PC-3 (cell line): ENCODE data around the gene KRTAP11-1. TPM values are rescaled to one million over a fixed set of nuclear protein-coding genes. Genes with fewer than 3 reads are reported as not detected.

ENCODE experiments used
- ATAC-seq: fragments of 200-7000 bp; cut with Tn5 transposase; 2 replicates; pipeline ENCODE4 v1.9.1; 2020; ENCODE audit warnings: mild to moderate bottlenecking, moderate library complexity
- Bru-seq: library from RNA; stranded (reverse); fragments of 400-500 nt; gene quantifications from one replicate; lab custom pipeline; 2021; lab: Mats Ljungman, UMichigan
- BruChase-seq, 2 experiments: library from RNA; stranded (reverse); fragments of 400-500 nt; gene quantifications; one replicate each; lab custom pipeline; 2021; lab: Mats Ljungman, UMichigan
- BruUV-seq: library from RNA; stranded (reverse); fragments of 400-500 nt; replicated peaks from 2 replicates; lab custom pipeline; 2021; lab: Mats Ljungman, UMichigan
- CTCF ChIA-PET: fragments of 300-600 bp; sonication (Branson Sonifier 250); formaldehyde crosslinking; loops from one replicate; lab custom pipeline; 2022; ENCODE audit warnings: antibody characterized with exemption; lab: Charles Lee
- POLR2A ChIA-PET: fragments of 300-600 bp; sonication (Branson Sonifier 250); formaldehyde crosslinking; loops from one replicate; lab custom pipeline; 2022; ENCODE audit warnings: antibody characterized with exemption; ENCODE audit not compliant: unreplicated experiment; lab: Charles Lee
- DNase-seq: peaks from one replicate; pipeline ENCODE4 v3.0.0-alpha.2; 2015
- H2AFZ ChIP-seq: fragments of 300-600 bp; sonication (generic); 2 replicates; pipeline ENCODE4 v1.6.0; 2016; ENCODE audit warnings: antibody characterized with exemption, low read length
- H3F3A ChIP-seq: fragments of 300-600 bp; sonication (generic); one replicate; pipeline ENCODE4 v1.6.0; 2017; ENCODE audit warnings: antibody characterized with exemption, low read length, control low read depth, mild to moderate bottlenecking; ENCODE audit not compliant: unreplicated experiment
- H3K27ac ChIP-seq: fragments of 300-600 bp; sonication (generic); 2 replicates; pipeline ENCODE4 v1.5.1; 2016; ENCODE audit warnings: mild to moderate bottlenecking, low read length
- H3K27me3 ChIP-seq: fragments of 300-600 bp; sonication (generic); 2 replicates; pipeline ENCODE4 v1.6.1; 2016; ENCODE audit warnings: low read length, mixed read lengths
- H3K36me3 ChIP-seq: fragments of 300-600 bp; sonication (generic); 2 replicates; pipeline ENCODE4 v1.6.1; 2016; ENCODE audit warnings: low read depth, mixed run types, low read length, mixed read lengths
- H3K4me1 ChIP-seq: fragments of 300-600 bp; sonication (generic); 2 replicates; pipeline ENCODE4 v1.5.1; 2016; ENCODE audit warnings: low read length; ENCODE audit not compliant: insufficient read depth
- H3K4me2 ChIP-seq: fragments of 300-600 bp; sonication (generic); 2 replicates; pipeline ENCODE4 v1.6.0; 2016; ENCODE audit warnings: low read length
- H3K4me3 ChIP-seq: fragments of 300-600 bp; sonication (generic); 2 replicates; pipeline ENCODE4 v1.5.1; 2016; ENCODE audit warnings: mild to moderate bottlenecking, low read length, mixed read lengths
- H3K79me2 ChIP-seq: fragments of 300-600 bp; sonication (generic); 2 replicates; pipeline ENCODE4 v1.6.1; 2017; ENCODE audit warnings: low read length, mixed read lengths
- H3K9ac ChIP-seq: fragments of 300-600 bp; sonication (generic); 2 replicates; pipeline ENCODE4 v1.6.0; 2016; ENCODE audit warnings: mild to moderate bottlenecking, low read length
- H3K9me2 ChIP-seq: fragments of 300-600 bp; sonication (generic); replicated peaks from 2 replicates; pipeline ENCODE4 v1.6.1; 2016; ENCODE audit warnings: mixed run types, low read length, mixed read lengths
- H3K9me3 ChIP-seq: fragments of 300-600 bp; sonication (generic); 2 replicates; pipeline ENCODE4 v1.6.1; 2016; ENCODE audit warnings: low read length, mixed read lengths
- H4K20me1 ChIP-seq: fragments of 300-600 bp; sonication (generic); 2 replicates; pipeline ENCODE4 v1.6.1; 2016; ENCODE audit warnings: low read length, mixed read lengths
- CTCF ChIP-seq: fragments of 300-600 bp; sonication (generic); conservative IDR thresholded peaks from 2 replicates; pipeline ENCODE4 v1.5.1; 2017; ENCODE audit warnings: antibody characterized with exemption, low read depth, mild to moderate bottlenecking, low read length
- EZH2 ChIP-seq: fragments of 300-600 bp; sonication (generic); IDR thresholded peaks from one replicate; pipeline ENCODE4 v1.6.1; 2017; ENCODE audit warnings: antibody characterized with exemption, mild to moderate bottlenecking, low read length; ENCODE audit not compliant: unreplicated experiment
- EZH2phosphoT487 ChIP-seq: fragments of 300-600 bp; sonication (generic); IDR thresholded peaks from 2 replicates; pipeline ENCODE4 v1.6.1; 2018; ENCODE audit warnings: mild to moderate bottlenecking, antibody characterized with exemption, low read length, borderline replicate concordance
- intact Hi-C: fragments of 100-400 bp; cut with micrococcal nuclease; formaldehyde crosslinking; loops from 2 replicates; pipeline ENCODE4 v1.9.0; 2023
- long read RNA-seq: library from polyadenylated mRNA; unstranded; transcript quantifications from one replicate; pipeline ENCODE4 v2.0.0, GENCODE V29; 2021; ENCODE audit not compliant: unreplicated experiment
- total RNA-seq: library from RNA; depleted of rRNA; stranded (reverse); fragments of >200 nt; gene quantifications from 2 replicates; pipeline ENCODE4 v1.2.3, GENCODE V29; 2014; rRNA removed

Gene KRTAP11-1
- total RNA-seq, result not detected in 2 replicates
- Bru-seq, nascent RNA, result not detected
- not detected for BruChase-seq, experiment 1, labeled RNA remaining after a 6-hour chase
- not detected for BruChase-seq, experiment 2, labeled RNA remaining after a 2-hour chase
- long read RNA-seq, result 0 reads

GRCh38 chr21:30881480-30881879, at the start of gene KRTAP11-1:
Gene KRTAP11-1, minus strand, starts transcription at chr21:30881580. Its CDS starts 56 bp downstream, at chr21:30881524.
- no TSS peak for BruUV-seq
- H3K79me2 ChIP-seq, result no peaks in the 10 kb centered on the region
- no peaks in the 10 kb centered on the region for H3K4me1 ChIP-seq
- no peak for ATAC-seq
- no peak within 1 kb of the TSS for H2AFZ ChIP-seq
- H3K9ac ChIP-seq, result no peak within 1 kb of the TSS
- no peaks in the 10 kb centered on the region for H3K36me3 ChIP-seq
- no peak within 1 kb of the TSS for H3K27ac ChIP-seq
- no peak within 1 kb of the TSS for H3K4me3 ChIP-seq
- H3K27me3 ChIP-seq, result peaks cover 57% of the 10 kb centered on the region
- H3F3A ChIP-seq, result no peaks in the 10 kb centered on the region
- intact Hi-C loops, result no loop called here
- no peak for TF ChIP-seq CTCF
- TF ChIP-seq EZH2phosphoT487, result no peak
- TF ChIP-seq EZH2, result no peak
- H3K9me2 ChIP-seq, result no peaks in the 10 kb centered on the region
- H3K9me3 ChIP-seq, result no peaks in the 10 kb centered on the region
- no peak for DNase-seq
- H4K20me1 ChIP-seq, result no peaks in the 10 kb centered on the region
- ChIA-PET CTCF (no interaction called here), POLR2A (no interaction called here)
- no peak within 1 kb of the TSS for H3K4me2 ChIP-seq

- Histone ChIP-seq H3K9ac (no peak overlapping the region), H3K4me3 (no peak overlapping the region), H3K9me3 (0 out of 2 replicates have a peak, but pooled peaks cover 9% of the 10 kb centered on the region), H3K4me1 (no peaks in the 10 kb centered on the region), H3K27me3 (peaks cover 28% of the 10 kb centered on the region; the same call in 1 of the 2 replicates), H3K36me3 (no peaks in the 10 kb centered on the region), H3F3A (no peaks in the 10 kb centered on the region), H2AFZ (no peak overlapping the region), H3K4me2 (no peak overlapping the region), H3K9me2 (no peaks in the 10 kb centered on the region), H4K20me1 (no peaks in the 10 kb centered on the region), H3K79me2 (no peaks in the 10 kb centered on the region), H3K27ac (no peak overlapping the region)
- no peak for DNase-seq
- CTCF ChIA-PET, result no interaction called here
- no TSS peak for BruUV-seq
- intact Hi-C loops, result no loop called here
- POLR2A ChIA-PET, result no interaction called here
- TF ChIP-seq CTCF (no peak), EZH2 (no peak), EZH2phosphoT487 (no peak)
- no peak for ATAC-seq
Observed at GRCh38 chr21:30924146-30924700, 42.8 kb upstream of the KRTAP11-1 start.

- H3K27me3 ChIP-seq, result peaks cover 44% of the 10 kb centered on the region
- intact Hi-C loops, result no loop called here
- DNase-seq (no peak), ATAC-seq (no peak)
- H3K9me2 ChIP-seq, result no peaks in the 10 kb centered on the region
- no peaks in the 10 kb centered on the region for H3K36me3 ChIP-seq
- H3K9ac ChIP-seq, result no peak overlapping the region
- H3F3A ChIP-seq, result no peaks in the 10 kb centered on the region
- no peaks in the 10 kb centered on the region for H3K9me3 ChIP-seq
- ChIA-PET POLR2A (no interaction called here), CTCF (no interaction called here)
- no peak for TF ChIP-seq EZH2phosphoT487
- TF ChIP-seq CTCF, result no peak
- no peak for TF ChIP-seq EZH2
- H4K20me1 ChIP-seq, result no peaks in the 10 kb centered on the region
- no peak overlapping the region for H2AFZ ChIP-seq
- H3K79me2 ChIP-seq, result no peaks in the 10 kb centered on the region
- BruUV-seq, result no TSS peak
- H3K4me3 ChIP-seq, result no peak overlapping the region
- no peak overlapping the region for H3K4me2 ChIP-seq
- no peaks in the 10 kb centered on the region for H3K4me1 ChIP-seq
- no peak overlapping the region for H3K27ac ChIP-seq
Observed at GRCh38 chr21:30921129-30921528, 39.7 kb upstream of the KRTAP11-1 start.
